A673 (cell line): ENCODE measurements around the gene RAB1B. TPM values are rescaled to one million over a fixed set of nuclear protein-coding genes. Genes with fewer than 3 reads are reported as not detected.

ENCODE experiments used
- BruUV-seq: library from RNA; stranded (reverse); fragments of 400-500 nt; replicated peaks from 2 replicates; lab custom pipeline; 2021; lab: Mats Ljungman, UMichigan
- CTCF ChIA-PET: fragments of 300-600 bp; sonication (Branson Sonifier 250); formaldehyde crosslinking; loops from one replicate; lab custom pipeline; 2022; ENCODE audit warnings: antibody characterized with exemption; lab: Charles Lee
- POLR2A ChIA-PET: fragments of 300-600 bp; sonication (Branson Sonifier 250); formaldehyde crosslinking; loops from one replicate; lab custom pipeline; 2022; ENCODE audit warnings: antibody characterized with exemption; ENCODE audit not compliant: low non-redundant PET; lab: Charles Lee
- DNase-seq: peaks from one replicate; pipeline ENCODE4 v3.0.0-alpha.2; 2015; ENCODE audit warnings: low spot score
- H3K27ac ChIP-seq: fragments of 200-600 bp; sonication (generic); 2 replicates; pipeline ENCODE4 v1.5.1; 2016; ENCODE audit warnings: mixed run types, low read depth, mild to moderate bottlenecking, mixed read lengths, antibody characterized with exemption, low read length; ENCODE audit not compliant: poor library complexity, severe bottlenecking
- H3K27me3 ChIP-seq: fragments of 200-600 bp; sonication (generic); replicated peaks from 2 replicates; pipeline ENCODE4 v1.6.1; 2017; ENCODE audit warnings: mixed run types, low read depth, mild to moderate bottlenecking, mixed read lengths, antibody characterized with exemption, low read length; ENCODE audit not compliant: insufficient read depth, poor library complexity
- H3K36me3 ChIP-seq: fragments of 200-600 bp; sonication (generic); 2 replicates; pipeline ENCODE4 v1.6.1; 2016; ENCODE audit warnings: mixed run types, mild to moderate bottlenecking, mixed read lengths, antibody characterized with exemption, low read length; ENCODE audit not compliant: insufficient read depth, poor library complexity, severe bottlenecking
- H3K4me1 ChIP-seq: fragments of 200-600 bp; sonication (generic); 2 replicates; pipeline ENCODE4 v1.6.1; 2017; ENCODE audit warnings: mixed run types, mild to moderate bottlenecking, mixed read lengths, antibody characterized with exemption, low read length; ENCODE audit not compliant: insufficient read depth, poor library complexity, severe bottlenecking
- H3K4me3 ChIP-seq: fragments of 200-600 bp; sonication (generic); 2 replicates; pipeline ENCODE4 v1.5.1; 2016; ENCODE audit warnings: low read depth, mixed run types, mild to moderate bottlenecking, mixed read lengths, low read length; ENCODE audit not compliant: poor library complexity, severe bottlenecking
- H3K9me3 ChIP-seq: fragments of 200-600 bp; sonication (generic); 2 replicates; pipeline ENCODE4 v1.6.1; 2016; ENCODE audit warnings: mixed run types, low read depth, mild to moderate bottlenecking, mixed read lengths, antibody characterized with exemption, low read length; ENCODE audit not compliant: poor library complexity, severe bottlenecking
- EZH2 ChIP-seq: fragments of 200-600 bp; sonication (generic); IDR thresholded peaks from 2 replicates; pipeline ENCODE4 v1.6.1; 2017; ENCODE audit warnings: borderline replicate concordance, low read depth, mild to moderate bottlenecking, mixed read lengths, antibody characterized with exemption, low read length; ENCODE audit not compliant: poor library complexity, severe bottlenecking
- intact Hi-C: fragments of 100-400 bp; cut with micrococcal nuclease; formaldehyde crosslinking; loops from one replicate; pipeline ENCODE4 v1.10.0; 2022; ENCODE audit not compliant: unreplicated experiment
- total RNA-seq: library from RNA; stranded (reverse); gene quantifications from 2 replicates; pipeline ENCODE4 v1.2.3, GENCODE V29; 2021
- TF ChIP-seq, protein P1 (sequence below): fragments of 300-800, 200-600 bp; sonication (generic); conservative IDR thresholded peaks from 2 replicates; pipeline ENCODE4 v1.5.1; 2017; ENCODE audit warnings: low read depth, mild to moderate bottlenecking, antibody characterized with exemption, low read length, moderate library complexity, mixed read lengths

The RAB1B gene
- total RNA-seq, 1 experiment from 2014 or later: 186 TPM

DNA sequence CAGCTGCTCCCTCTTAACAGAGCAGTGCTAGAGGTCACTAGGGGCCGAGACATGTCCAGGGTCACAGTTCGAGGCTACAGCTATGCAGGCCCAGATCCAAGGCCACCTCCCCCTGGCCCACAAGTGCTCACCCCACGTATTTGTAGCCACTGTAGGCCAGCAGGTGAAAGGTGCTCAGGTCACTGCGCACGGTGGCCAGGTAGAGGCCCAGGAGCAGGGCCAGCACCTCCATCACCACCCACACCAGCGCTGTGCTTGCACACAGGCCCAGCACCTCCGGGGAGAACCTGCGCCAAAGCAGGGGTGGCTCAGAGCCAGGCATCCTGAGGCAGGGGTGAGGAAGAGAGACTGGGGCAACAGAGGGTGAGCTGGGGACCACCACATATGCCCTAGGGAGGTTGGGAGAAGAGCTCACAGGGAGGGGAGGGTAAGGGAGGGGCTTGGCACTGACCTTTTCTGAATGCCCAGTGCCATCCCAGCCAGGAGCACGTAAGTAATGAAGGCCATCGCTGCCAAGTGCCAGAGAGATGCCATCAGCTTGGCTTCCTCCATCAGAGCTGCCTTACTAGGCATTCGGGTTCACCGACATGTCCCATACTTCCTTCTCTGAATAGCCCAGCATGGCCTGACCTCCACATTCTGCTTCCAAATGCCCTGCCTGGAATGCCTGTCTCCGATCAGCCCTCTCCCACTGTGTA, 17.0 kb downstream of the RAB1B start:
- Histone ChIP-seq H3K27ac (no peak overlapping the region), H3K36me3 (peaks cover 5% of the 10 kb centered on the region), H3K9me3 (no peaks in the 10 kb centered on the region), H3K4me1 (peaks cover 20% of the 10 kb centered on the region), H3K27me3 (no peaks in the 10 kb centered on the region), H3K4me3 (no peak overlapping the region)
- POLR2A ChIA-PET: no interaction called here
- no peak for DNase-seq
- intact Hi-C loops: no loop called here
- CTCF ChIA-PET: interaction anchor here (0.5 kb wide), 1 partner anchor 373 kb away, joined by 3 read pairs; no protein-coding TSS in a partner anchor
- no TSS peak for BruUV-seq
- TF ChIP-seq, protein P1, sequence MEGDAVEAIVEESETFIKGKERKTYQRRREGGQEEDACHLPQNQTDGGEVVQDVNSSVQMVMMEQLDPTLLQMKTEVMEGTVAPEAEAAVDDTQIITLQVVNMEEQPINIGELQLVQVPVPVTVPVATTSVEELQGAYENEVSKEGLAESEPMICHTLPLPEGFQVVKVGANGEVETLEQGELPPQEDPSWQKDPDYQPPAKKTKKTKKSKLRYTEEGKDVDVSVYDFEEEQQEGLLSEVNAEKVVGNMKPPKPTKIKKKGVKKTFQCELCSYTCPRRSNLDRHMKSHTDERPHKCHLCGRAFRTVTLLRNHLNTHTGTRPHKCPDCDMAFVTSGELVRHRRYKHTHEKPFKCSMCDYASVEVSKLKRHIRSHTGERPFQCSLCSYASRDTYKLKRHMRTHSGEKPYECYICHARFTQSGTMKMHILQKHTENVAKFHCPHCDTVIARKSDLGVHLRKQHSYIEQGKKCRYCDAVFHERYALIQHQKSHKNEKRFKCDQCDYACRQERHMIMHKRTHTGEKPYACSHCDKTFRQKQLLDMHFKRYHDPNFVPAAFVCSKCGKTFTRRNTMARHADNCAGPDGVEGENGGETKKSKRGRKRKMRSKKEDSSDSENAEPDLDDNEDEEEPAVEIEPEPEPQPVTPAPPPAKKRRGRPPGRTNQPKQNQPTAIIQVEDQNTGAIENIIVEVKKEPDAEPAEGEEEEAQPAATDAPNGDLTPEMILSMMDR: no peak
- no peak for TF ChIP-seq EZH2

DNA sequence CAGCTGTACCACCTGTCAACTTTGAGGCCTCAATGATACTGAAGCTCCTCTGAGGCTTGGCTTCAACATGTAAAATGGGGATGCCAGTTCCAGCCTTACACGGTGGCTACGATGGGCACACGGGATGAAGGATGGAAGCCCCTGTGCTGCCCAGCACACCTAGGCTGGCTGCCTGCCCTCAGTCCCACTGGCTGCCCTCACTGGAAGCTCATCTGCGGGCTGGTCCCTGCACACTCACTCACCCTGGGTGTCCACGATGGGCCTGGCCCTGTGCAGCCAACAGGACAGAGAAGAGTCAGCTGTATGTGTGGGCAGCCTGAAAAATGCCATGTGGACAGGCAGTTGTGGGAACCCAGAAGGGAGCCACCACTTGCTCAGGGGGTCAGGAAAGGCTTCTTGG, 18.3 kb downstream of the RAB1B start:
- Histone ChIP-seq H3K9me3 (no peaks in the 10 kb centered on the region), H3K27me3 (no peaks in the 10 kb centered on the region), H3K4me3 (no peak overlapping the region), H3K4me1 (peaks cover 12% of the 10 kb centered on the region), H3K27ac (no peak overlapping the region), H3K36me3 (peaks cover 5% of the 10 kb centered on the region)
- BruUV-seq: no TSS peak
- no peak for DNase-seq
- TF ChIP-seq EZH2: no peak
- TF ChIP-seq, protein P1: no peak
- intact Hi-C loops: no loop called here
- POLR2A ChIA-PET: no interaction called here
- CTCF ChIA-PET: no interaction called here

DNA sequence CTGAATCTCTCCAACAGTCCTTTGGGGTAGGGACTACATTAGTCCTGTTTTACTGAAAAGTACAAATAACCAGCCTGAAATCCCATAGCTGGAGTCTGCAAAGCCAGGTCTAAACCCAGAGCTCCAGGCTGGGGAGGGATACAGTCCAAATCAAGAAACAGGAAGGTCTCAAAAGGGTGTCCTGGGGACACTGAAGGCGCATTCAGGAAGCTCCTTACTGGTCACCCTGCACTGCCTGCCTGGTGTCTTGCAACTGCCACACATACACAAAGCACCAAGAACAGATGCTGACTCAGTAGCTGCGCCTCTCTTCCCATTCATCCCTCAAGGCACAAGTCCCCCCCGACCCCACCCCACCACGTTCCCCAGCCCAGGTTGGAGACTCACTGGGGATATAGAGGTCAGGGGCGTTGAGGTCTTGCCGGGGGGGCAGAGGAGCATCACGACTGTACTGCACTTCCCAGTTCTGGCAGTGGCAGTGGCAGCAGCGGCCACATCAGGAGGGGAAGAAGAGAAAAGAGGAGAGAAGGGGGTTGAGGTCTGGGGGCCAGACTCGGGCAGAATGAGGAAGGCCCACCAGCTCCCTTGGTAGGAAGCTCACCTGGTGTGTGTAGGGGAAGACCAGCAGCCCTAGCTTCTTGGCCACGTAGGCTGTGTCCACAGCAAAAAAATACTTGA, 18.9 kb downstream of the RAB1B start:
- BruUV-seq: no TSS peak
- Histone ChIP-seq H3K36me3 (peaks cover 5% of the 10 kb centered on the region), H3K4me3 (peak overlapping the region; percentile 77), H3K4me1 (peaks cover 18% of the 10 kb centered on the region), H3K9me3 (no peaks in the 10 kb centered on the region), H3K27ac (peak overlapping the region; percentile 91), H3K27me3 (no peaks in the 10 kb centered on the region)
- ChIA-PET CTCF (interaction anchor here (0.5 kb wide), 1 partner anchor 24 kb away, joined by 3 read pairs; no protein-coding TSS in a partner anchor), POLR2A (interaction anchor here (0.6 kb wide), 1 partner anchor 29 kb away, joined by 12 read pairs; the partner anchor contains the start of gene CD248)
- no peak for DNase-seq
- intact Hi-C loops: no loop called here
- TF ChIP-seq, protein P1: no peak
- no peak for TF ChIP-seq EZH2
